ENCODE measurements around the gene VPS26A.
"Not testable (repeated sequence)": the region's sequence is repeated elsewhere in the genome, so short reads cannot be mapped to it uniquely, and the experiment has no call there.

VPS26A gene

GRCh38 chr10:69104994-69105790 lies 18.8 kb upstream of the VPS26A start:
- no peak overlapping the region for H3K27ac ChIP-seq (ENCODE audit: low read depth, low read length)
- no peaks in the 10 kb centered on the region for H3K36me3 ChIP-seq (ENCODE audit: control insufficient read depth, insufficient read depth, low read length)
- H3K4me1 ChIP-seq (ENCODE audit: control insufficient read depth, insufficient read depth, low read length), result peaks cover 3% of the 10 kb centered on the region
- no peaks in the 10 kb centered on the region for H3K9me3 ChIP-seq (ENCODE audit: control insufficient read depth, insufficient read depth, low read depth, low read length)
- no peak overlapping the region for H3K9ac ChIP-seq (ENCODE audit: low read length)
- H3K4me3 ChIP-seq (ENCODE audit: low read depth, low read length), result no peak overlapping the region
- no peaks in the 10 kb centered on the region for H3K27me3 ChIP-seq (ENCODE audit: control insufficient read depth, insufficient read depth, low read length)

- H3K27me3 ChIP-seq (ENCODE audit: control insufficient read depth, insufficient read depth, low read length), result no peaks in the 10 kb centered on the region
- H3K9me3 ChIP-seq (ENCODE audit: control insufficient read depth, insufficient read depth, low read depth, low read length), result no peaks in the 10 kb centered on the region
- H3K4me3 ChIP-seq (ENCODE audit: low read depth, low read length), result no peak overlapping the region
These were observed 16.8 kb upstream of the VPS26A start for GRCh38 chr10:69107176-69107490.

DNA sequence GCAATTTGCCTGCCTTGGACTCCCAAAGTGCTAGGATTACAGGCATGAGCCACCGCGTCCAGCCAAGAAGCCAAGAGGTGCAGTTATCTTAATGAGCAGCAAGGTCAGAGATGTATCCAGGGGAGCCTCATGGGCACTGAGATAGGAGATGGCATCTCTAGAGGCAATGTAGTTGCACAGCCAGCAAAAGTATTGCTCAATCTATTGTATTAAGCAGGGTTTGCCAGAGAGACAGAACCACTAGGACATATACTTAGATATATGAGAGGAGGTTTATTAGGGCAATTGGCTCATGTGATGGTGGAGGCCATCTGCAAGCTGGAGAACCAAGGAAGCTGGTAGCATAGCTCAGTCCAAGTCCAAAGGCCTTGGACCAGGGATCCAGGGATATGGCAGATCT lies 16.3 kb upstream of the VPS26A start:
- H3K27ac ChIP-seq (ENCODE audit: low read depth, low read length), result no peak overlapping the region
- no peaks in the 10 kb centered on the region for H3K9me3 ChIP-seq (ENCODE audit: control insufficient read depth, insufficient read depth, low read depth, low read length)
- no peaks in the 10 kb centered on the region for H3K36me3 ChIP-seq (ENCODE audit: control insufficient read depth, insufficient read depth, low read length)
- H3K27me3 ChIP-seq (ENCODE audit: control insufficient read depth, insufficient read depth, low read length), result no peaks in the 10 kb centered on the region
- H3K4me3 ChIP-seq (ENCODE audit: low read depth, low read length), result no peak overlapping the region
- H3K9ac ChIP-seq (ENCODE audit: low read length), result no peak overlapping the region
- no peaks in the 10 kb centered on the region for H3K4me1 ChIP-seq (ENCODE audit: control insufficient read depth, insufficient read depth, low read length)

More at GRCh38 chr10:69107176-69107490, 16.8 kb upstream of the VPS26A start:
- no peak overlapping the region for H3K27ac ChIP-seq (ENCODE audit: low read depth, low read length)
- H3K9ac ChIP-seq (ENCODE audit: low read length), result no peak overlapping the region
- H3K36me3 ChIP-seq (ENCODE audit: control insufficient read depth, insufficient read depth, low read length), result no peaks in the 10 kb centered on the region
- no peaks in the 10 kb centered on the region for H3K4me1 ChIP-seq (ENCODE audit: control insufficient read depth, insufficient read depth, low read length)

DNA sequence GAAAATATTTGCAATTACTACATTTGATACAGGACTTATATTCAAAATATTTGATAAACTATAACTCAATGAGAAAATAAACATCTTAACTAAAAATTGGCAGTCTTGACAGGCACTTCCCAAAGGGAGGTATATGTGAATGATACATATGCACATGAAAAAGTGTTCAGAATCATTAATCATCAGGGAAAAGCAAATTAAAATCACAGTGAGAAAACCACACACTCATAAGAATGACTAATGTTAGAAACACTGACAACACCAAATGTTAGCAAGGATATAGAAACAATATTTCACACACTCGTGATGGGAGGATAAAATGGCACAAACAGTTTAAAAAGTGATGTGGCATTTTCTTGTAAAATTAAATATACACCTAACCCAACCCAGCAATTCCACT lies 4.1 kb upstream of the VPS26A start:
- Histone ChIP-seq H3K27me3 (ENCODE audit: control insufficient read depth, insufficient read depth, low read length) (no peaks in the 10 kb centered on the region), H3K9ac (ENCODE audit: low read length) (no peak overlapping the region), H3K27ac (ENCODE audit: low read depth, low read length) (no peak overlapping the region), H3K9me3 (ENCODE audit: control insufficient read depth, insufficient read depth, low read depth, low read length) (no peaks in the 10 kb centered on the region), H3K36me3 (ENCODE audit: control insufficient read depth, insufficient read depth, low read length) (no peaks in the 10 kb centered on the region), H3K4me3 (ENCODE audit: low read depth, low read length) (no peak overlapping the region), H3K4me1 (ENCODE audit: control insufficient read depth, insufficient read depth, low read length) (no peaks in the 10 kb centered on the region; the same call in 1 of the 2 replicates)

GRCh38 chr10:69123306-69123746 lies 652 bp upstream of the VPS26A start:
- H3K9me3 ChIP-seq (ENCODE audit: control insufficient read depth, insufficient read depth, low read depth, low read length), result no peaks in the 10 kb centered on the region
- H3K27ac ChIP-seq (ENCODE audit: low read depth, low read length), result peak overlapping the region; percentile 74; the same call in 1 of the 2 replicates
- H3K4me1 ChIP-seq (ENCODE audit: control insufficient read depth, insufficient read depth, low read length), result no peaks in the 10 kb centered on the region; the same call in 1 of the 2 replicates
- no peaks in the 10 kb centered on the region for H3K27me3 ChIP-seq (ENCODE audit: control insufficient read depth, insufficient read depth, low read length)
- peak overlapping the region; percentile 90 for H3K4me3 ChIP-seq (ENCODE audit: low read depth, low read length)
- H3K36me3 ChIP-seq (ENCODE audit: control insufficient read depth, insufficient read depth, low read length), result no peaks in the 10 kb centered on the region
- H3K9ac ChIP-seq (ENCODE audit: low read length), result peak overlapping the region; percentile 83

GRCh38 chr10:69124563-69125268 lies 738 bp downstream of the VPS26A start:
- no peaks in the 10 kb centered on the region for H3K9me3 ChIP-seq (ENCODE audit: control insufficient read depth, insufficient read depth, low read depth, low read length)
- peak overlapping the region; percentile 50; the same call in 1 of the 2 replicates for H3K27ac ChIP-seq (ENCODE audit: low read depth, low read length)
- H3K27me3 ChIP-seq (ENCODE audit: control insufficient read depth, insufficient read depth, low read length), result no peaks in the 10 kb centered on the region
- H3K9ac ChIP-seq (ENCODE audit: low read length), result peak overlapping the region; percentile 81
- H3K4me1 ChIP-seq (ENCODE audit: control insufficient read depth, insufficient read depth, low read length), result no peaks in the 10 kb centered on the region; the same call in 1 of the 2 replicates
- peak overlapping the region; percentile 90 for H3K4me3 ChIP-seq (ENCODE audit: low read depth, low read length)
- no peaks in the 10 kb centered on the region for H3K36me3 ChIP-seq (ENCODE audit: control insufficient read depth, insufficient read depth, low read length)

- Histone ChIP-seq H3K27ac (ENCODE audit: low read depth, low read length) (no peak overlapping the region), H3K9me3 (ENCODE audit: control insufficient read depth, insufficient read depth, low read depth, low read length) (no peaks in the 10 kb centered on the region), H3K4me1 (ENCODE audit: control insufficient read depth, insufficient read depth, low read length) (no peaks in the 10 kb centered on the region; the same call in 1 of the 2 replicates), H3K4me3 (ENCODE audit: low read depth, low read length) (peak overlapping the region; percentile 90), H3K27me3 (ENCODE audit: control insufficient read depth, insufficient read depth, low read length) (no peaks in the 10 kb centered on the region), H3K36me3 (ENCODE audit: control insufficient read depth, insufficient read depth, low read length) (no peaks in the 10 kb centered on the region), H3K9ac (ENCODE audit: low read length) (no peak overlapping the region)
These were observed 1.6 kb downstream of the VPS26A start for GRCh38 chr10:69125554-69125953.

DNA sequence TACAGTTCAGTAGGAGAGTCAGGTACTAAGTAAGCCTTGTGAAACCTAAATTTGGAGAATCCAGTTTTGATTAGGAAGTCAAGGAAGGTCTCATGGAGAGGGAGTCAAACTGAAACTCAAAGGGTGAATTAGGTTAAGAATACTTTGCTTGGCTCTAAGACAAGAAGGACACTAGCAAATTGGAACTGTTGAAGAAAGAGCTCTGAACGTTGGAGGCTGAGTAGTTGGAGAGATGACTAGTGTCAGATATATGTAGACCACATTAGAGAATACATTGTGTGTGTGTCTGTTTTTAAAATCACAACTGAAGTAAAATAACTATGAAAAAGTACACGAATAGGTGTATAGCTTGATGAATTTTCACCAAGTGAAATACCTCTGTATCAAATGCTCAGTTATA lies 6.3 kb downstream of the VPS26A start:
- Histone ChIP-seq H3K27ac (ENCODE audit: low read depth, low read length) (no peak overlapping the region), H3K4me3 (ENCODE audit: low read depth, low read length) (no peak overlapping the region), H3K27me3 (ENCODE audit: control insufficient read depth, insufficient read depth, low read length) (no peaks in the 10 kb centered on the region), H3K9me3 (ENCODE audit: control insufficient read depth, insufficient read depth, low read depth, low read length) (no peaks in the 10 kb centered on the region), H3K36me3 (ENCODE audit: control insufficient read depth, insufficient read depth, low read length) (peaks cover 9% of the 10 kb centered on the region), H3K4me1 (ENCODE audit: control insufficient read depth, insufficient read depth, low read length) (no peaks in the 10 kb centered on the region), H3K9ac (ENCODE audit: low read length) (no peak overlapping the region)

GRCh38 chr10:69139961-69140360 lies 16.0 kb downstream of the VPS26A start:
- Histone ChIP-seq H3K9ac (ENCODE audit: low read length) (no peak overlapping the region), H3K4me3 (ENCODE audit: low read depth, low read length) (no peak overlapping the region), H3K9me3 (ENCODE audit: control insufficient read depth, insufficient read depth, low read depth, low read length) (no peaks in the 10 kb centered on the region), H3K4me1 (ENCODE audit: control insufficient read depth, insufficient read depth, low read length) (no peaks in the 10 kb centered on the region), H3K27ac (ENCODE audit: low read depth, low read length) (no peak overlapping the region), H3K36me3 (ENCODE audit: control insufficient read depth, insufficient read depth, low read length) (peaks cover 14% of the 10 kb centered on the region), H3K27me3 (ENCODE audit: control insufficient read depth, insufficient read depth, low read length) (no peaks in the 10 kb centered on the region)

DNA sequence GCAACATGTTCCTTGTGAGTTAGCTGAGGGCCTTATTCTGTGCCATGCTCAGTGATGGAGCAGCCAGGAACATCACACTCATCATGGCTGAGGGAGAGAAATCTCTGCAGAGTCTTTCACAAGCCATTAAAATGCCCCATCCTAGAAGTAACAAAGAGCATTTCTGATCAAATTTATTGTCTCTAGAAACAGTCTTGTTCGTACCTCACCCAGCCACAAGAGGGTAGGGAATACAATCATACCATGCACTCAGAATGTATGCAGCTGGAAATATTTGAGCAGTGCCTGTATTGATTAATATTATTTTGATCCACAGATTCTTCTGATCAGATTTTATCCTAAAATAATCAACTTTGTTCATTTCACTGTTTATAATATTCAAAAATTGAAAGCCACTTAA lies 17.3 kb downstream of the VPS26A start:
- Histone ChIP-seq H3K9me3 (ENCODE audit: control insufficient read depth, insufficient read depth, low read depth, low read length) (no peaks in the 10 kb centered on the region), H3K4me1 (ENCODE audit: control insufficient read depth, insufficient read depth, low read length) (no peaks in the 10 kb centered on the region), H3K36me3 (ENCODE audit: control insufficient read depth, insufficient read depth, low read length) (peaks cover 9% of the 10 kb centered on the region), H3K4me3 (ENCODE audit: low read depth, low read length) (no peak overlapping the region), H3K27ac (ENCODE audit: low read depth, low read length) (no peak overlapping the region), H3K27me3 (ENCODE audit: control insufficient read depth, insufficient read depth, low read length) (no peaks in the 10 kb centered on the region), H3K9ac (ENCODE audit: low read length) (no peak overlapping the region)

DNA sequence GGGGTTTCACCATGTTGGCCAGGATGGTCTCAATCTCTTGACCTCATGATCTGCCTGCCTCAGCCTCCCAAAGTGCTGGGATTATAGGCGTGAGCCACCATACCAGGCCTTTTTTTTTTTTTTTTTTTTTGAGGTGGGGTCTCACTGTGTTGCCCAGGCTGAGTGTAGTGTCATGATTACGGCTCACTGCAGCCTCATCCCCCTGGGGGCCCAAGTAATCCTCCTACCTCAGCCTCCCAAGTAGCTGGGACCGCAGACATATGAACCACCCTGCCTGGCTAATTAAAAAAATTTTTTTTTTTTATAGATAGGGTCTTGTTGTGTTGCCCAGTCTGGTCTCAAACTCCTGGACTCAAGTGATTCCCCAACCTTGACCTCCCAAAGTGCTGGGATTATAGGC lies 18.1 kb downstream of the VPS26A start:
- H3K9ac ChIP-seq (ENCODE audit: low read length); H3K27ac ChIP-seq (ENCODE audit: low read depth, low read length); H3K9me3 ChIP-seq (ENCODE audit: control insufficient read depth, insufficient read depth, low read depth, low read length); H3K27me3 ChIP-seq (ENCODE audit: control insufficient read depth, insufficient read depth, low read length); H3K36me3 ChIP-seq (ENCODE audit: control insufficient read depth, insufficient read depth, low read length); H3K4me1 ChIP-seq (ENCODE audit: control insufficient read depth, insufficient read depth, low read length); H3K4me3 ChIP-seq (ENCODE audit: low read depth, low read length): not testable (repeated sequence)
